IPS-18c (cell line): Measurements from ENCODE around the gene CATSPER3.

Experiments
- H3K4me3 ChIP-seq: 2 replicates; pipeline ENCODE4 v1.7.0; 2013; ENCODE audit warnings: low read depth, mild to moderate bottlenecking, low read length, moderate library complexity; ENCODE audit not compliant: insufficient read depth
- H3K9me3 ChIP-seq: one replicate; pipeline ENCODE4 v1.6.1; 2013; ENCODE audit warnings: mild to moderate bottlenecking, low read length, moderate library complexity; ENCODE audit not compliant: control insufficient read depth, insufficient read depth

CATSPER3 gene

GRCh38 chr5:135045488-135045887, 77.8 kb downstream of the CATSPER3 start:
- no peaks in the 10 kb centered on the region for H3K9me3 ChIP-seq
- no peak overlapping the region for H3K4me3 ChIP-seq

- Histone ChIP-seq H3K9me3 (no peaks in the 10 kb centered on the region), H3K4me3 (no peak overlapping the region)
Measured at GRCh38 chr5:135046661-135047346, 79.1 kb downstream of the CATSPER3 start.

- H3K9me3 ChIP-seq, result no peaks in the 10 kb centered on the region
- no peak overlapping the region for H3K4me3 ChIP-seq
Measured at GRCh38 chr5:135047347-135047695, 79.6 kb downstream of the CATSPER3 start.

GRCh38 chr5:135048286-135048685, 80.6 kb downstream of the CATSPER3 start:
- Histone ChIP-seq H3K4me3 (no peak overlapping the region), H3K9me3 (no peaks in the 10 kb centered on the region)

- H3K9me3 ChIP-seq, result no peaks in the 10 kb centered on the region
- H3K4me3 ChIP-seq, result no peak overlapping the region
Measured at GRCh38 chr5:135048930-135049329, 81.2 kb downstream of the CATSPER3 start.

- Histone ChIP-seq H3K4me3 (peak overlapping the region; percentile 47), H3K9me3 (no peaks in the 10 kb centered on the region)
Measured at GRCh38 chr5:135050244-135050767, 82.6 kb downstream of the CATSPER3 start.

- no peak overlapping the region for H3K4me3 ChIP-seq
- H3K9me3 ChIP-seq, result no peaks in the 10 kb centered on the region
Measured at GRCh38 chr5:135051399-135051798, 83.7 kb downstream of the CATSPER3 start.

GRCh38 chr5:135051872-135052271, 84.2 kb downstream of the CATSPER3 start:
- H3K9me3 ChIP-seq, result no peaks in the 10 kb centered on the region
- H3K4me3 ChIP-seq, result no peak overlapping the region

- no peaks in the 10 kb centered on the region for H3K9me3 ChIP-seq
- no peak overlapping the region for H3K4me3 ChIP-seq
Measured at GRCh38 chr5:135052511-135053145, 84.9 kb downstream of the CATSPER3 start.

GRCh38 chr5:135053278-135053677, 85.6 kb downstream of the CATSPER3 start:
- H3K9me3 ChIP-seq, result no peaks in the 10 kb centered on the region
- no peak overlapping the region for H3K4me3 ChIP-seq

- Histone ChIP-seq H3K9me3 (no peaks in the 10 kb centered on the region), H3K4me3 (no peak overlapping the region)
Measured at GRCh38 chr5:135053989-135054388, 86.3 kb downstream of the CATSPER3 start.

GRCh38 chr5:135054546-135054945, 86.8 kb downstream of the CATSPER3 start:
- Histone ChIP-seq H3K4me3 (no peak overlapping the region), H3K9me3 (no peaks in the 10 kb centered on the region)

- H3K4me3 ChIP-seq, result no peak overlapping the region
- H3K9me3 ChIP-seq, result no peaks in the 10 kb centered on the region
Measured at GRCh38 chr5:135055396-135055795, 87.7 kb downstream of the CATSPER3 start.

- Histone ChIP-seq H3K9me3 (no peaks in the 10 kb centered on the region), H3K4me3 (no peak overlapping the region)
Measured at GRCh38 chr5:135056316-135057030, 88.8 kb downstream of the CATSPER3 start.

- no peak overlapping the region for H3K4me3 ChIP-seq
- H3K9me3 ChIP-seq, result no peaks in the 10 kb centered on the region
Measured at GRCh38 chr5:135057233-135057632, 89.5 kb downstream of the CATSPER3 start.

GRCh38 chr5:135058331-135058732, 90.6 kb downstream of the CATSPER3 start:
- no peaks in the 10 kb centered on the region for H3K9me3 ChIP-seq
- H3K4me3 ChIP-seq, result no peak overlapping the region

GRCh38 chr5:135059000-135059923, 91.6 kb downstream of the CATSPER3 start:
- Histone ChIP-seq H3K4me3 (no peak overlapping the region), H3K9me3 (no peaks in the 10 kb centered on the region)
